Mammary epithelial cell (primary cell): ENCODE measurements around the gene ACAD8.

Source experiments
- EZH2 ChIP-seq: IDR thresholded peaks from 2 replicates; pipeline ENCODE4 v1.6.1; 2012; ENCODE audit warnings: low read length, inconsistent platforms, borderline replicate concordance
- TF ChIP-seq, protein P1 (sequence below), 2 donors: IDR thresholded peaks in 1 of 2; conservative IDR thresholded peaks in 1 of 2; 2 replicates each; pipeline ENCODE4 v1.5.1; 2011 to 2012; ENCODE audit warnings: inconsistent platforms in 2 of 2, low read length in 2 of 2, mild to moderate bottlenecking in 2 of 2, control low read depth in 1 of 2, low read depth in 1 of 2; ENCODE audit not compliant: insufficient read depth in 1 of 2; ENCODE audit errors: extremely low read depth in 1 of 2

GRCh38 chr11:134257101-134257500 lies 3.7 kb downstream of the ACAD8 start:
- TF ChIP-seq, protein P1, sequence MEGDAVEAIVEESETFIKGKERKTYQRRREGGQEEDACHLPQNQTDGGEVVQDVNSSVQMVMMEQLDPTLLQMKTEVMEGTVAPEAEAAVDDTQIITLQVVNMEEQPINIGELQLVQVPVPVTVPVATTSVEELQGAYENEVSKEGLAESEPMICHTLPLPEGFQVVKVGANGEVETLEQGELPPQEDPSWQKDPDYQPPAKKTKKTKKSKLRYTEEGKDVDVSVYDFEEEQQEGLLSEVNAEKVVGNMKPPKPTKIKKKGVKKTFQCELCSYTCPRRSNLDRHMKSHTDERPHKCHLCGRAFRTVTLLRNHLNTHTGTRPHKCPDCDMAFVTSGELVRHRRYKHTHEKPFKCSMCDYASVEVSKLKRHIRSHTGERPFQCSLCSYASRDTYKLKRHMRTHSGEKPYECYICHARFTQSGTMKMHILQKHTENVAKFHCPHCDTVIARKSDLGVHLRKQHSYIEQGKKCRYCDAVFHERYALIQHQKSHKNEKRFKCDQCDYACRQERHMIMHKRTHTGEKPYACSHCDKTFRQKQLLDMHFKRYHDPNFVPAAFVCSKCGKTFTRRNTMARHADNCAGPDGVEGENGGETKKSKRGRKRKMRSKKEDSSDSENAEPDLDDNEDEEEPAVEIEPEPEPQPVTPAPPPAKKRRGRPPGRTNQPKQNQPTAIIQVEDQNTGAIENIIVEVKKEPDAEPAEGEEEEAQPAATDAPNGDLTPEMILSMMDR (conservative IDR thresholded peaks at IDR 0.05 in 1 of 2, IDR thresholded peaks at IDR 0.05 in 1 of 2; ENCODE audit: extremely low read depth in 1 of 2, insufficient read depth in 1 of 2, low read depth in 1 of 2, low read length in 2 of 2) = no peak
- TF ChIP-seq EZH2 = no peak
